Naive thymus-derived CD8-positive, alpha-beta T cell (primary cell): ENCODE data around the gene FGFR2. TPM values are rescaled to one million over a fixed set of nuclear protein-coding genes. Genes with fewer than 3 reads are reported as not detected.
"Not testable (repeated sequence)": the region's sequence is repeated elsewhere in the genome, so short reads cannot be mapped to it uniquely, and the experiment has no call there.

Experiments
- ATAC-seq, 2 donors: fragments of 150-1000 bp; cut with Tn5 transposase in 1 of 2; sonication (Bioruptor Pico), chemical (Tn5 transposase) in 1 of 2; 1 replicate in 1 of 2; 2 replicates in 1 of 2; pipeline ENCODE4 v1.10.0; 2021; ENCODE audit warnings: mild to moderate bottlenecking in 2 of 2, moderate library complexity in 2 of 2
- POLR2A ChIA-PET: fragments of 350-600 bp; sonication (Branson Sonifier 250); formaldehyde crosslinking; loops from one replicate; lab custom pipeline; 2021; ENCODE audit warnings: antibody characterized with exemption; lab: Charles Lee
- DNase-seq, 10 donors: peaks; one replicate each; pipeline versions ENCODE4 v3.0.0 to v3.0.0-alpha.2; 2020 to 2022
- H3K27ac Mint-ChIP-seq, 10 donors: one replicate each; pipeline ENCODE4 v1.8.0; 2020 to 2022; ENCODE audit warnings: mild to moderate bottlenecking in 10 of 10, mixed read lengths in 10 of 10, moderate library complexity in 4 of 10, inconsistent platforms in 1 of 10
- H3K27me3 Mint-ChIP-seq, 5 donors: one replicate each; pipeline ENCODE4 v1.8.0; 2021 to 2022; ENCODE audit warnings: mixed read lengths in 5 of 5
- H3K36me3 Mint-ChIP-seq, 3 donors: one replicate each; pipeline ENCODE4 v1.8.0; 2020 to 2022; ENCODE audit warnings: mixed read lengths in 3 of 3, mild to moderate bottlenecking in 2 of 3, inconsistent platforms in 1 of 3
- H3K4me1 Mint-ChIP-seq, 4 donors: one replicate each; pipeline ENCODE4 v1.8.0; 2021 to 2022; ENCODE audit warnings: mixed read lengths in 4 of 4
- H3K4me3 Mint-ChIP-seq, 10 donors: one replicate each; pipeline ENCODE4 v1.8.0; 2020 to 2022; ENCODE audit warnings: mild to moderate bottlenecking in 10 of 10, mixed read lengths in 10 of 10, moderate library complexity in 6 of 10, inconsistent platforms in 1 of 10
- H3K9me3 Mint-ChIP-seq, 9 donors: one replicate each; pipeline ENCODE4 v1.8.0; 2020 to 2022; ENCODE audit warnings: mixed read lengths in 9 of 9, mild to moderate bottlenecking in 3 of 9, inconsistent platforms in 1 of 9, moderate library complexity in 1 of 9
- polyA plus RNA-seq, 3 donors: library from polyadenylated mRNA; unstranded; fragments of 300-500 nt; fragmentation: Illumina TruSeq; gene quantifications; one replicate each; pipeline ENCODE4 v1.2.3, GENCODE V29; 2021
- total RNA-seq, 8 experiments: library from RNA in 2 of 8; stranded (reverse) in 2 of 8; gene quantifications; one replicate each; pipeline ENCODE4 v1.2.3 and lab custom pipeline; 2021 to 2026

The FGFR2 gene
- total and polyA plus RNA-seq, 5 experiments from 2014 or later = 0.28 TPM; not detected in 4

DNA sequence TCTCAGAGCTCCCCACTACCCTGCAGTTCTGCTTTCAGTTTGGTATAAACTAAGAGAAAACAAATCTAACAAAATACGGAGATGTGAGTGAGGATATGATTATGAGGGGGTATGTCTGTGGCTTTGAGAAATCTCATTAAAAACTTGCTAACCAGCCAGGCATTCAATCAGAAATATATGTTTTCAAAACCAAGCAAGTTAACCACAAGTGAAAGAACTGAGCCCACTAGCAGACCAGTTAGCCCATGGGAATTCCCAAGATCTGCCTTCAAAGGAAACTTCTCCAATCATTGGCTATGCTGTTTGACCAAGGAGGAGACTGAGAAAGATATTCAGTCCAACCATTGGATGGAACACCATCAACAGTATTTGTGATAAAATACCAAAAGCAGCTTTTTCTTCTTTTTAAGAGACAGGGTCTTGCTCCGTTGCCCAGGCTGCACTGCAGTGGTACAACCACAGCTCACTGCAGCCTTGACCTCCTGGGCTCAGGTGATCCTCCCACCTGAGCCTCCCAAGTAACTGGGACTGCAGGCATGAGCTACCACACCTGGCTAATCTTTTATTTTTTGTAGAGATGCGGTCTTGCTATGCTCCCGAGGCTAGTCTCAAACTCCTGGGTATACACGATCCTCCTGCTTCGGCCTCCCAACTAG is 41.2 kb downstream of the FGFR2 start:
- no peaks in the 10 kb centered on the region for H3K4me1 Mint-ChIP-seq
- ATAC-seq (no peak), DNase-seq (no peak)
- POLR2A ChIA-PET = no interaction called here
- H3K27me3 Mint-ChIP-seq = peaks cover 0 to 3% (median 0%) of the 10 kb centered on the region in 5 donors
- no peak overlapping the region for H3K4me3 Mint-ChIP-seq
- peaks cover 0 to 6% (median 0%) of the 10 kb centered on the region in 9 donors for H3K9me3 Mint-ChIP-seq
- H3K27ac Mint-ChIP-seq = no peak overlapping the region
- no peaks in the 10 kb centered on the region for H3K36me3 Mint-ChIP-seq

DNA sequence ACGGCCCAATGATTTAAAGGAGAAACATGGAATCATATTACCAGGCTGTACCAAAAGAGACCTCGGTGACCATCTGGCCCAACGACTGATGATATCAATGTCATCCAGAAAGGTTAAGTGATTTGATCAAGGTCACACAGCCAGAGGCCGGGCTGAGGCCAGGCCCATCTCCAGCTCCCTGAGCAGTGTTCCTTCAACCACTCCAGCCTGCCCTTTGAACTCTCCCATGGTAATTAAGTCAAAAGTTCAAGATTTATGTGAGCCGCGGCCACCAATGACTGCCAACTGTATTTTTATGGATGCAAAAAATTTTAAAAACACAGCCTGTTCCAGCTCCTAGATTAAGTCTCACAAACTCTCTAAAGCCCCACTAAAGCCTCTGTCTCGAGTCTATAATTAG is 41.8 kb downstream of the FGFR2 start:
- Mint-ChIP-seq H3K4me3 (no peak overlapping the region), H3K27me3 (peaks cover 0 to 3% (median 0%) of the 10 kb centered on the region in 5 donors), H3K36me3 (no peaks in the 10 kb centered on the region), H3K27ac (no peak overlapping the region), H3K4me1 (no peaks in the 10 kb centered on the region), H3K9me3 (peaks cover 0 to 4% (median 0%) of the 10 kb centered on the region in 9 donors)
- no peak for DNase-seq
- no peak for ATAC-seq
- POLR2A ChIA-PET = no interaction called here

DNA sequence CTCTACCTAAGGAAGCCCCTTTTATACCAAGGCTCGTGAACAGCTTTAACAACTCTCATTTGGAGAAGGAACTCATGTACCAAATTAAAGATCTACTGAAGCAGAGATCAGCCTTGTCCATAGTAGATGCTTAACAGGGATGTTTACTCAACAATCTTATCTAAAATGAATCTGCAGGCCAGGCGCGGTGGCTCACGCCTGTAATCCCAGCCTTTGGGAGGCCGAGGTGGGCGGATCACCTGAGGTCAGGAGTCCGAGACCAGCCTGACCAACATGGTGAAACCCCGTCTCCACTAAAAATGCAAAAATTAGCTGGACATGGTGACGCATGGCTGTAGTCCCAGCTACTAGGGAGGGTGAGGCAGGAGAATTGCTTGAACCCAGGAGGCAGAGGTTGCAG is 43.3 kb downstream of the FGFR2 start:
- H3K36me3 Mint-ChIP-seq, H3K9me3 Mint-ChIP-seq, DNase-seq, H3K4me1 Mint-ChIP-seq, H3K27me3 Mint-ChIP-seq, H3K27ac Mint-ChIP-seq, H3K4me3 Mint-ChIP-seq, POLR2A ChIA-PET, ATAC-seq: not testable (repeated sequence)

DNA sequence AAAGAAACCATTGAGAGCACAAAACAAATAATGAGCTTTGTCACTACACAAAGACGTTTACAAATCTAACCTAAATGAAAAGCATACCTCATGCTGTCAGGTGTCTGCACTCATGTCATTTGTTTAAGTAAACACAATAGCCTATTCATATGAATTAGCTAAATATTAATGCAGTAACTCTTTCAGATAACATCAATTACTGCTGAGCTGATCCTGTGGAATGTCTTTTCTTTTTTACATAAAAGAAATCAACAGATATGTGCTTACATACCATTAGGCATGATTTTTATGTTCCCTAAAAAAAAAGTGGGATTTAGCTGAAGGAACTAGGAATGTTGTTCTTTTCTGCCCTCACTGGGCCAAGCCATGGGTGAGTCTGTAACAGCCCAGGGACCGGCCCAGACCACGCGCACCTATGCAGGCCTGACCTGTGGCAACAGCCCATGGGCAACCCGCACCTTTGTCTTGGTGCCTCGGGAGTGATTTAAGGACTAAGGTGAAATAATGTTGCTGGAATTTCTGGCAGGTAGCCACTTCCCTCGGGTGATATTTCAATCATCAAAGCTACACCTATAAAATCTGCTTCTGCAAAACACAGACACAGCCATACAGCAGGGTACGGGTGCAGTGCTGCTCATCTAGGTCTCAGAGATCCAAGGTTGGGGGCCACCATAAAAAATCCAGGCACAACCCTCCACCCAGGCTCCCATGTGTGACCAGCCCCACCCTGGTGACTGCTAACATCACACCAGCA is 44.6 kb downstream of the FGFR2 start:
- no peak for DNase-seq
- H3K27me3 Mint-ChIP-seq = peaks cover 0 to 8% (median 1%) of the 10 kb centered on the region in 5 donors
- no peak overlapping the region for H3K27ac Mint-ChIP-seq
- no peaks in the 10 kb centered on the region for H3K4me1 Mint-ChIP-seq
- POLR2A ChIA-PET = no interaction called here
- peaks cover 0 to 10% (median 3%) of the 10 kb centered on the region in 9 donors for H3K9me3 Mint-ChIP-seq
- no peak for ATAC-seq
- H3K4me3 Mint-ChIP-seq = no peak overlapping the region
- H3K36me3 Mint-ChIP-seq = no peaks in the 10 kb centered on the region

DNA sequence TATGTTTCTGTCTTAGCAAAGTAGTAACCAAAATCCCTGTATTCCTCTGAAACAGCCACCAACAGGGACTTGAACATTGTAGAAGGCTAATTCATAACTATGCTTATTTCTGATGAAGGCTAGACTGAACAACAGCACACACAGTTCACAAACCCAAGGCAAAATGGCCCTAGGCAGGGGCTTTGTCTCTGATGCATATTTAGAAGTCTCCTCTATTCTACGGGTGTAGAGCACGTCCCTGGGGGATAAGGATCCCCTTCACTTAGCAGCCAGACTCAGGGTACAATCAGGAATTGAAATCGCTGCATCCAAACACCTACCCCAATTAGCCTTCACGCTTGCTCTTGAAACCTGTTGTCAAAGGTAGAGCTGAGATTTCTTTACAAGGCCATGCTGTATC is 45.5 kb downstream of the FGFR2 start:
- POLR2A ChIA-PET = no interaction called here
- ATAC-seq (no peak), DNase-seq (no peak)
- Mint-ChIP-seq H3K9me3 (peaks cover 0 to 10% (median 3%) of the 10 kb centered on the region in 9 donors), H3K4me1 (no peaks in the 10 kb centered on the region), H3K36me3 (no peaks in the 10 kb centered on the region), H3K27ac (no peak overlapping the region), H3K27me3 (peaks cover 0 to 8% (median 1%) of the 10 kb centered on the region in 5 donors), H3K4me3 (no peak overlapping the region)

DNA sequence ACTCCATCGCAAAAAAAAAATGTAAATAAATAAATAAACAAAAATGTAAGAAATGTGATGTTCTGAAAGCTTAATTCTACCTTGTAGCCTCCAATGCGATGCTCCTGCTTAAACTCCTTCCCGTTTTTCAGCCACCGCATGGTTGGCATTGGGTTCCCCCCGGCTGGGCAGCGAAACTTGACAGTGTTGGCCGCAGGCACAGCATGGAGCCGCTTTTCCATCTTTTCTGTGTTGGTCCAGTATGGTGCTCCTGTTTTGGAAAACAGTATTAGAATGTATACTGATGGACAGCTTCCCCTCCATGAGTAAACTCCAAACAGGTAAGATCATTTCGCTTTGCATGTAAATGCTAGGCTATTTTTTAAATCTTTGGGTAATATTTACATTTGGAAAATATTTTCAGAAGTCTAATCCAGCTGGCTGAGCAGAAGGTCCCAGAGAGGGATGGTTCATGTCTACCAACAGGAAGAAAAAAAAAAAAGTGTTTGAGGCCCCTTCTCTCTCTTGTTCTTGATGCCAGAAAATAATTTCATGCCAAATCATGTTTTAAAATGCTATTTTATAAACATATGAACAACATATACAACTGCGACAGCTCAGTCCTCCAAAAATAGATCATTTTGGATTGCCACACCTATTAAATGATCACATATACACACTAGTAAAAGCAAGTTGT is 46.9 kb downstream of the FGFR2 start:
- DNase-seq (no peak), ATAC-seq (no peak)
- peaks cover 0 to 10% (median 3%) of the 10 kb centered on the region in 9 donors for H3K9me3 Mint-ChIP-seq
- H3K4me1 Mint-ChIP-seq = no peaks in the 10 kb centered on the region
- no peak overlapping the region for H3K4me3 Mint-ChIP-seq
- POLR2A ChIA-PET = no interaction called here
- peaks cover 0 to 6% (median 1%) of the 10 kb centered on the region in 5 donors for H3K27me3 Mint-ChIP-seq
- H3K27ac Mint-ChIP-seq = no peak overlapping the region
- H3K36me3 Mint-ChIP-seq = no peaks in the 10 kb centered on the region

DNA sequence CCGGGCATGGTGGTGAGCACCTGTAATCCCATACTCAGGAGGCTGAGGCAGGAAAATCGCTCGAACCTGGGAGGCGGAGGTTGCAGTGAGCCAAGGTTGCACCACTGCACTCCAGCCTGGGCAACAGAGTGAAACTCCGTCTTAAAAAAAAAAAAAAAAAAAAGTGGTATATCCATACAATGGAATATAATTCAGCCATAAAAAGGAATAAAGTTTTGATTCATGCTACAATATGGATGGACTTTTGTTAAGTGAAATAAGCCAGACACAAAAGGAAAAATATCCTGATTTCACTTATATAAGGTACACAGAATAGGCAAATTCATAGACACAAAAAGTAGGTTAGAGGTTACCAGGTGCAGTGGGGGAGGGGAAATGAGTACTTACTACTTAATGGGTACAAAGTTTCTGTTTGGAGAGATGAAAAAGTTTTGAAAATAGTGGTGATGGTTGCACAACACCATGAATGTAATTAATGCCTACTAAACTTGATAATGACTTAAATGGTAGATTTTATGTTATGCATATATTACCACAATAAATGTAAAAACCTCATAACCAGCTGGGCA is 53.9 kb downstream of the FGFR2 start:
- H3K27ac Mint-ChIP-seq = no peak overlapping the region
- DNase-seq (no peak), ATAC-seq (no peak)
- H3K4me3 Mint-ChIP-seq = no peak overlapping the region
- POLR2A ChIA-PET = no interaction called here
- peaks cover 0 to 8% (median 4%) of the 10 kb centered on the region in 9 donors for H3K9me3 Mint-ChIP-seq
- peaks cover 0 to 4% (median 0%) of the 10 kb centered on the region in 3 donors for H3K36me3 Mint-ChIP-seq
- H3K27me3 Mint-ChIP-seq = peaks cover 0 to 8% (median 0%) of the 10 kb centered on the region in 5 donors
- H3K4me1 Mint-ChIP-seq = no peaks in the 10 kb centered on the region

DNA sequence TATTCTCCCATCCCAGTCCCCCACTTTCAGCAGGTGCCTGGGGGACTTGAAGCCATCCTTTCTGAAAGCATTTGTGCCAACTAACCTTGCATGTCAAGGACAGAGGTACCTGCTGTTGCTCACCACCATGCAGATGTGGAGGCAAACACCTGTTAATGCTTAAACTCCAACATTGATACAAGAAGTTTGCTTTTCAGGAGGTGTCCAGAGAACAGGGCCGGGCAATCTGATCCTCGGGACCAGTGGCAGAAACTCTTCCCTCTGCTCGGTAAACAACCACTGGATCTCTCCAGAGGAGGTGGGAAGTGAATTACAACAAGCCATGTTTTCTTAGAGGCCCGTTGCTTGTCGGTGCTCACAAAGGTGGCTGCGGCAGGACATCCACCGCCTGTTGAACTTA is 54.7 kb downstream of the FGFR2 start:
- Mint-ChIP-seq H3K27ac (no peak overlapping the region), H3K4me3 (no peak overlapping the region), H3K36me3 (peaks cover 0 to 4% (median 0%) of the 10 kb centered on the region in 3 donors), H3K4me1 (no peaks in the 10 kb centered on the region), H3K9me3 (peaks cover 0 to 8% (median 4%) of the 10 kb centered on the region in 9 donors), H3K27me3 (peaks cover 0 to 8% (median 0%) of the 10 kb centered on the region in 5 donors)
- ATAC-seq = no peak
- POLR2A ChIA-PET = no interaction called here
- DNase-seq = no peak

DNA sequence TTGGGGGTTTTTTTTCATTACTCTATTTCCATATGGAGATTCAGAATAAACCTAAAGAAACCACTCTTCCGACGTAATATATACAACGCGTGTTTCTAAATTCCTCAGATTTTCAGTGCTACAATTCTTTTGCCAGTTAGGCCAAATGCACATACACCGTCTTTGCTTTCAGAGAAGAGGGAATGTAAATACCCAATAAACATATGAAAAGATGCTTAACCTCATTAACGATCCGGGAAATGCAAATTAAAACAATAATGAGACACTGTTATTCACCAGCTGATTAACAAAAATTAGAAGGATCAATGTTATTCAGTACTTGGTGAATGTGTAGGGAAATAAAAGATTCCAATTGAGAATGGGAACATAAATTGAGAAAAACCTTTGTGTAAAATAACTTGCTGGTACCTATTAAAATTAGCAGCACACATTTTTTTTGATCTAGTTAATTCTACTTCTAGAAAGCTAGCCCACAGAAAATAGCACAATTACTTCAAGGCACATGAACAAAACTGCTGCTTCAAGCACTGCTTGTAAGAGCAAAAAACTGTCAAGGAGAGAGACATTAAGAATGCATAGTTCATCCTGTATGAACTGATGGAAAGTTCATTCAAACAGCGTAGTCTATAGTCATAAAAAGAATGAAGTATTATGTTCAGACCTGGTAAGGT is 56.7 kb downstream of the FGFR2 start:
- H3K4me3 Mint-ChIP-seq = no peak overlapping the region
- DNase-seq = no peak
- H3K4me1 Mint-ChIP-seq = no peaks in the 10 kb centered on the region
- peaks cover 0 to 14% (median 4%) of the 10 kb centered on the region in 9 donors for H3K9me3 Mint-ChIP-seq
- no peak overlapping the region for H3K27ac Mint-ChIP-seq
- POLR2A ChIA-PET = no interaction called here
- peaks cover 0 to 8% (median 0%) of the 10 kb centered on the region in 5 donors for H3K27me3 Mint-ChIP-seq
- H3K36me3 Mint-ChIP-seq = peaks cover 0 to 4% (median 0%) of the 10 kb centered on the region in 3 donors
- no peak for ATAC-seq

DNA sequence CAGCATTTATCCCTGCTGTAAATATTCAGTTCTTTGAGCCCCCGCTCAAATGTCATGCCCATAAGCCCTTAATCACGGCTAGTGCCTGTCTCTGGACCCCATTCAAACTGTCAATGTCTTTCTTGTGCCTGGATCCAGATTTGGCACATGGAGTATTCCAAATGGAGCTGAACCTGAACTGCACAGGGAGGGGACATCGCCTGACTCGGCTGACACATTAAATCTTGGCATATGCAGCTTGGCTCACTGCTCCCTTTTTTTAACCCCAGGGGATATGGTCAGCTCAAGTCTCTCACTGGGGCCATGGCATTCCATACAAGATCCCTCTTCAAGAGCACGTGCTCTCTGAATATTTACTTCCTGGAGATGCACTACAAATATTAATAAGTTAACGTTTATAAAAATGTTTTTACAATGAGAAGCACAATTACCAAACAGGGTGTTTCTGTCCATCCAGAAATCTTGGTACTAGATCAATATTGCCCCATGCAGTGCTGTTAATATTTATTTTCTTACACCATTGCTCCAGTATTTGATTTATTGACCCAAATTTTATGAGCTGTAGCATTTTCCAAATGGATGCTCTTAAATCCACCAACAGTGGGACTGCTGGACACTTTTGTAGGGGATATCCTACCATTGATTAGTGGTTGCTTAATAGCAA is 57.4 kb downstream of the FGFR2 start:
- H3K9me3 Mint-ChIP-seq = peaks cover 0 to 14% (median 4%) of the 10 kb centered on the region in 9 donors
- peaks cover 0 to 4% (median 0%) of the 10 kb centered on the region in 3 donors for H3K36me3 Mint-ChIP-seq
- H3K4me1 Mint-ChIP-seq = no peaks in the 10 kb centered on the region
- POLR2A ChIA-PET = no interaction called here
- no peak overlapping the region for H3K27ac Mint-ChIP-seq
- H3K4me3 Mint-ChIP-seq = no peak overlapping the region
- H3K27me3 Mint-ChIP-seq = peaks cover 0 to 8% (median 0%) of the 10 kb centered on the region in 5 donors
- ATAC-seq (no peak), DNase-seq (no peak)

DNA sequence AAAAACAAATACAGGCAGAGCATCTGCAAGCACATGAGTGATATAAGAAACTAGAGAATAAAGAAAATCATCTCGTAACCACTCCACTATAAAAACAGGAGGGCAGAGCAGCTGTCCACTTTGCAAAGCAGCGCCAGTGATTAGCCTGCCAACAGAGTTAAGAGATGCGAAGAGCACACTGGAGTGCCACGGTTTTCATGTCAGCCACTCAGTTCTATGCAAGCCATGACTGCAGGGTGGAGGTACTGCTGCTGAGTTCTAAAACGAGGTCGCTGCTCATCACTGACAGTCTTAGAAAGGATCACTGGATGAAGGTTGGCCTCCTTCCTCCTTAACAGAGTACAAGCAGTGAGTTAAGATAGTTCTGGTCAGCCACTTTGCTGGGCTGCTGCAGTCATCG is 58.5 kb downstream of the FGFR2 start:
- no peak for ATAC-seq
- Mint-ChIP-seq H3K27me3 (peaks cover 0 to 8% (median 2%) of the 10 kb centered on the region in 5 donors), H3K27ac (no peak overlapping the region), H3K36me3 (peaks cover 0 to 4% (median 0%) of the 10 kb centered on the region in 3 donors), H3K4me3 (no peak overlapping the region), H3K4me1 (no peaks in the 10 kb centered on the region), H3K9me3 (peaks cover 0 to 12% (median 3%) of the 10 kb centered on the region in 9 donors)
- DNase-seq = no peak
- POLR2A ChIA-PET = no interaction called here
